Esophagus muscularis mucosa (tissue), 4 donors: Measurements from ENCODE around the gene ZNF423. TPM values are rescaled to one million over a fixed set of nuclear protein-coding genes. Genes with fewer than 3 reads are reported as not detected.
A peak's percentile ranks its signal among the peaks of the same experiment; 100 is the strongest.

Source experiments
- DNase-seq: peaks from one replicate; pipeline ENCODE4 v3.0.0-alpha.2; 2017; ENCODE audit errors: extremely low spot score
- H3K27ac ChIP-seq, 4 donors: fragments of 200-600 bp; sonication (generic); replicated peaks in 1 of 4; 1 replicate in 3 of 4; 2 replicates in 1 of 4; pipeline ENCODE4 v1.5.1; 2016 to 2019; ENCODE audit warnings: mild to moderate bottlenecking in 1 of 4
- H3K27me3 ChIP-seq, 4 donors: fragments of 200-600 bp; sonication (generic); one replicate each; pipeline versions ENCODE4 v1.5.1 to v1.6.0; 2016 to 2019
- H3K36me3 ChIP-seq, 4 donors: fragments of 200-600 bp; sonication (generic); one replicate each; pipeline ENCODE4 v1.5.1; 2016 to 2019
- H3K4me1 ChIP-seq, 4 donors: fragments of 200-600 bp; sonication (generic); one replicate each; pipeline ENCODE4 v1.5.1; 2016 to 2019
- H3K4me3 ChIP-seq, 4 donors: fragments of 200-600 bp; sonication (generic); 1 replicate in 2 of 4; 2 replicates in 2 of 4; pipeline ENCODE4 v1.5.1; 2016 to 2019; ENCODE audit warnings: mild to moderate bottlenecking in 4 of 4, moderate library complexity in 1 of 4
- H3K9me3 ChIP-seq, 4 donors: fragments of 200-600 bp; sonication (generic); 1 replicate in 3 of 4; 2 replicates in 1 of 4; pipeline ENCODE4 v1.5.1; 2016 to 2019
- EP300 ChIP-seq: sonication (generic); formaldehyde crosslinking; IDR thresholded peaks from one replicate; pipeline ENCODE4 v1.6.1; 2017; ENCODE audit warnings: antibody characterized with exemption
- POLR2A ChIP-seq: fragments of 450-650 bp; IDR thresholded peaks from one replicate; pipeline ENCODE4 v1.6.1; 2017; ENCODE audit warnings: antibody characterized with exemption, moderate library complexity, mild to moderate bottlenecking, low read depth
- POLR2AphosphoS5 ChIP-seq, 2 donors: sonication (generic); formaldehyde crosslinking; IDR thresholded peaks; one replicate each; pipeline ENCODE4 v1.6.1; 2017; ENCODE audit warnings: antibody characterized with exemption in 2 of 2
- WGBS: methylation state at CpG from one replicate; pipeline ENCODE4 v1.1.5; 2018; 5-methylcytosine and 5-hydroxymethylcytosine counted together
- intact Hi-C: fragments of 100-400 bp; cut with DNase I; formaldehyde crosslinking; loops from one replicate; pipeline ENCODE4 v1.15.1; 2023
- total RNA-seq, 4 donors: library from RNA; depleted of rRNA; stranded (reverse); fragments of >200 nt; gene quantifications; one replicate each; pipeline versions ENCODE4 v1.1.0 to v1.2.1, GENCODE V29; 2016
- TF ChIP-seq, protein P1 (sequence below), 3 experiments: fragments of 200-600 bp in 2 of 3; fragments of 450-650 bp in 1 of 3; sonication (generic) in 2 of 3; IDR thresholded peaks; one replicate each; pipeline ENCODE4 v1.5.1; 2017 to 2019; ENCODE audit warnings: antibody characterized with exemption in 3 of 3, mild to moderate bottlenecking in 2 of 3, moderate library complexity in 1 of 3

ZNF423 gene
- total RNA-seq, 4 donors from 2014 or later: 8.7 to 22.5 (median 10.3) TPM

- WGBS: 92% methylated on average over 9 of the region's 9 CpGs
- Histone ChIP-seq H3K27me3 (no peaks in the 10 kb centered on the region), H3K9me3 (no peaks in the 10 kb centered on the region), H3K4me3 (no peak overlapping the region), H3K27ac (no peak overlapping the region), H3K4me1 (peaks cover 0 to 12% (median 8%) of the 10 kb centered on the region in 4 donors), H3K36me3 (no peaks in the 10 kb centered on the region)
- DNase-seq: no peak
- TF ChIP-seq EP300 (no peak), POLR2A (no peak), POLR2AphosphoS5 (IDR thresholded peaks at IDR 0.05) (no peak)
- TF ChIP-seq, protein P1, sequence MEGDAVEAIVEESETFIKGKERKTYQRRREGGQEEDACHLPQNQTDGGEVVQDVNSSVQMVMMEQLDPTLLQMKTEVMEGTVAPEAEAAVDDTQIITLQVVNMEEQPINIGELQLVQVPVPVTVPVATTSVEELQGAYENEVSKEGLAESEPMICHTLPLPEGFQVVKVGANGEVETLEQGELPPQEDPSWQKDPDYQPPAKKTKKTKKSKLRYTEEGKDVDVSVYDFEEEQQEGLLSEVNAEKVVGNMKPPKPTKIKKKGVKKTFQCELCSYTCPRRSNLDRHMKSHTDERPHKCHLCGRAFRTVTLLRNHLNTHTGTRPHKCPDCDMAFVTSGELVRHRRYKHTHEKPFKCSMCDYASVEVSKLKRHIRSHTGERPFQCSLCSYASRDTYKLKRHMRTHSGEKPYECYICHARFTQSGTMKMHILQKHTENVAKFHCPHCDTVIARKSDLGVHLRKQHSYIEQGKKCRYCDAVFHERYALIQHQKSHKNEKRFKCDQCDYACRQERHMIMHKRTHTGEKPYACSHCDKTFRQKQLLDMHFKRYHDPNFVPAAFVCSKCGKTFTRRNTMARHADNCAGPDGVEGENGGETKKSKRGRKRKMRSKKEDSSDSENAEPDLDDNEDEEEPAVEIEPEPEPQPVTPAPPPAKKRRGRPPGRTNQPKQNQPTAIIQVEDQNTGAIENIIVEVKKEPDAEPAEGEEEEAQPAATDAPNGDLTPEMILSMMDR (IDR thresholded peaks at IDR 0.05): no peak
- intact Hi-C loops: no loop called here
These were observed 308.5 kb downstream of the ZNF423 start for GRCh38 chr16:49547448-49547847.

DNA sequence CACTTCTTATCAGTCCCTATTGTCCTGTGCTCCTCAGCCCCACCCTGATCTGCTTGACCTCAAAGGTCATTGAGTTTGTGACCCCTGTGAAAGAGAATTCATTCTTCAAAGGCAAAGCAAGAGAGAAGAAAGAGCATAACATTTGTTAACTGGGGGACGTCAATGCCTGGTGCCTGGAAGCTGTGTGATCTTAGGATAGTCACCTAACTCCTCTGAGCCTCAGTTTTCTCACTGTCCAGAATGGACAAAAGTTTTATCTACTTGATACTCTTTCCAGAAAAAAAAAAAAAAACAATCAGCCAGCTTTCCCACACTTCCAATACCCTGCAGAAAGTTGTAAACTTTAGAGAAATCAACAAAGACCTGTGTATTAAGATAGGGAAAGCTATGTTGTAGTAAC lies 309.2 kb downstream of the ZNF423 start:
- DNase-seq: no peak
- no peak overlapping the region for H3K4me3 ChIP-seq
- H3K27ac ChIP-seq: peak overlapping the region in 1 of 4 donors; percentile 35
- peaks cover 0 to 17% (median 13%) of the 10 kb centered on the region in 4 donors for H3K4me1 ChIP-seq
- H3K9me3 ChIP-seq: no peaks in the 10 kb centered on the region
- no peaks in the 10 kb centered on the region for H3K27me3 ChIP-seq
- intact Hi-C loops: no loop called here
- no peaks in the 10 kb centered on the region for H3K36me3 ChIP-seq
- TF ChIP-seq, protein P1 (IDR thresholded peaks at IDR 0.05): no peak
- TF ChIP-seq EP300 (no peak), POLR2AphosphoS5 (IDR thresholded peaks at IDR 0.05) (no peak), POLR2A (no peak)
- 100% methylated on average over 1 of the region's 1 CpG for WGBS

- no peak overlapping the region for H3K4me3 ChIP-seq
- peaks cover 0 to 17% (median 13%) of the 10 kb centered on the region in 4 donors for H3K4me1 ChIP-seq
- intact Hi-C loops: no loop called here
- H3K36me3 ChIP-seq: no peaks in the 10 kb centered on the region
- no peak for DNase-seq
- H3K27me3 ChIP-seq: no peaks in the 10 kb centered on the region
- WGBS: 74% methylated on average over 6 of the region's 6 CpGs
- TF ChIP-seq EP300 (no peak), POLR2AphosphoS5 (IDR thresholded peaks at IDR 0.05) (no peak)
- TF ChIP-seq, protein P1 (IDR thresholded peaks at IDR 0.05): no peak
- H3K9me3 ChIP-seq: no peaks in the 10 kb centered on the region
- peak overlapping the region in 1 of 4 donors; percentile 35 for H3K27ac ChIP-seq
These were observed 310.0 kb downstream of the ZNF423 start for GRCh38 chr16:49545741-49546448.

- WGBS: 80% methylated on average over 3 of the region's 4 CpGs
- Histone ChIP-seq H3K9me3 (no peaks in the 10 kb centered on the region), H3K4me3 (no peak overlapping the region), H3K4me1 (peaks cover 0 to 17% (median 13%) of the 10 kb centered on the region in 4 donors), H3K27me3 (no peaks in the 10 kb centered on the region), H3K27ac (no peak overlapping the region), H3K36me3 (no peaks in the 10 kb centered on the region)
- no peak for DNase-seq
- intact Hi-C loops: no loop called here
- TF ChIP-seq POLR2AphosphoS5 (IDR thresholded peaks at IDR 0.05) (no peak), POLR2A (no peak), EP300 (no peak)
- TF ChIP-seq, protein P1 (IDR thresholded peaks at IDR 0.05): no peak
These were observed 310.7 kb downstream of the ZNF423 start for GRCh38 chr16:49545243-49545642.
